DND-41 (cell line): ENCODE results near the gene JRKL.

Experiments
- ATAC-seq: fragments of 200-7000 bp; cut with Tn5 transposase; 3 replicates; pipeline ENCODE4 v1.9.1; 2021; ENCODE audit warnings: low read depth; ENCODE audit not compliant: insufficient read depth
- DNase-seq: peaks from one replicate; pipeline ENCODE4 v3.0.0-alpha.2; 2020
- H2AFZ ChIP-seq: 2 replicates; pipeline ENCODE4 v1.6.0; 2012; ENCODE audit warnings: low read depth, low read length
- H3K27ac ChIP-seq: 2 replicates; pipeline ENCODE4 v1.5.1; 2012; ENCODE audit warnings: low read length, inconsistent platforms
- H3K27me3 ChIP-seq: fragments of 200-600 bp; sonication (generic); 2 replicates; pipeline ENCODE4 v1.6.0; 2012; ENCODE audit warnings: low read length, mild to moderate bottlenecking, inconsistent platforms; ENCODE audit not compliant: insufficient read depth, poor library complexity
- H3K36me3 ChIP-seq: 2 replicates; pipeline ENCODE4 v1.5.1; 2012; ENCODE audit warnings: low read length, inconsistent platforms; ENCODE audit not compliant: insufficient read depth
- H3K4me1 ChIP-seq: 2 replicates; pipeline ENCODE4 v1.5.1; 2012; ENCODE audit warnings: mild to moderate bottlenecking, low read length; ENCODE audit not compliant: insufficient read depth
- H3K4me2 ChIP-seq: 2 replicates; pipeline ENCODE4 v1.6.0; 2012; ENCODE audit warnings: mild to moderate bottlenecking, moderate library complexity, low read length, inconsistent platforms; ENCODE audit not compliant: insufficient read depth
- H3K4me3 ChIP-seq, 2 experiments: fragments of 200-600 bp in 1 of 2; shearing (Covaris generic) in 1 of 2; 2 replicates each; pipeline ENCODE4 v1.5.1; 2012 to 2016; ENCODE audit warnings: inconsistent platforms in 2 of 2, low read length in 2 of 2, mild to moderate bottlenecking in 2 of 2, low read depth in 1 of 2, moderate library complexity in 1 of 2
- H3K79me2 ChIP-seq: 2 replicates; pipeline ENCODE4 v1.6.0; 2012; ENCODE audit warnings: low read length, inconsistent platforms; ENCODE audit not compliant: insufficient read depth
- H3K9ac ChIP-seq: 2 replicates; pipeline ENCODE4 v1.6.0; 2012; ENCODE audit warnings: low read depth, mild to moderate bottlenecking, inconsistent platforms, low read length, moderate library complexity
- H3K9me3 ChIP-seq: 2 replicates; pipeline ENCODE4 v1.5.1; 2012; ENCODE audit warnings: low read length, moderate library complexity, mild to moderate bottlenecking, inconsistent platforms; ENCODE audit not compliant: insufficient read depth, severe bottlenecking
- H4K20me1 ChIP-seq: 2 replicates; pipeline ENCODE4 v1.6.0; 2012; ENCODE audit warnings: low read length; ENCODE audit not compliant: insufficient read depth
- EZH2 ChIP-seq: IDR thresholded peaks from 3 replicates; pipeline ENCODE4 v1.6.1; 2012; ENCODE audit warnings: borderline replicate concordance, low read depth, mild to moderate bottlenecking, moderate library complexity, low read length, inconsistent platforms; ENCODE audit not compliant: severe bottlenecking
- TF ChIP-seq, protein P1 (sequence below): IDR thresholded peaks from 2 replicates; pipeline ENCODE4 v1.5.1; 2012; ENCODE audit warnings: borderline replicate concordance, low read length, moderate library complexity, mild to moderate bottlenecking; ENCODE audit not compliant: poor library complexity, severe bottlenecking; ENCODE audit errors: extremely low read depth

The JRKL gene

DNA sequence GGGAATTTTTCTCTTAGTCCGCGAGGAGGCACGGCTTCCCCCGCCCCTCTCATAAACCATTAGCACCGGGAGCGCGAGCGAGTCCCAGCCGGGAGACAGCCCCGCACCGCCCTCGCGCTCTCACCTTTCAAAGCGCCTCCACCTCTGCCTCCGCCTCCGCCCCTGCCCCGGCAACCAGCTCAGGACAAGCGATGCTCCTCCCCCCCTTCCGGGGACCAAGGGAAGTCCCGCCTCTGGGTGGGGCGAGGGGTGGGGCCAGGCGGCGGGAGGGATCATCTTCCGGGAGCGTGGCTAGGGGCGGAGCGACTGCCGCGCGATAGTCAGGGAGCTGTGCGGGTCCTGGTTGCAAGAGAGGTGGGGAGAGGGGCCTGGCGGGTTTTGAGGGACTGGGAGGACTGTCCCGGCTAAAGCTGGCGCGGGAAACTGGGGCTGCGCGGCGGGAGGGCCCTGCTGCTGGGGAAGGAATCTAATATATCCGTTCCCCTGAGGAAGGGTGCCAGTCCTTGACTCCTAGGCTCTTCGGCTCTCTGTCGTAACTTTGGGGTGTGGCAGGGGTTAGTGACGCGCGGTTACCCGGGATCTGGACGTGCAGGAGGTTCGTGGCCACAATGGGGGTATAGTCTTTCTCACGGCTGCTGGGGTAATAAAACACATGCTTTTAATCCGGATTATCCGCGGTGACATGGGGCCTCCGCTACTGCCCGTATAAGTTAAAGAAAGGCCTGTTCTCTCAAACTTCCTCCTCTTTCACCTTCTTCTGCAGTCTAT, at the start of gene JRKL, which contains the start of gene CCDC82:
TSS of gene JRKL (plus strand) at position 294 of the 768 bp plus-strand sequence. CDS start 637 bp downstream, outside the sequence.
TSS of gene CCDC82 (minus strand) at position 193 of the 768 bp plus-strand sequence. CDS start 5,165 bp downstream, outside the sequence.
- Histone ChIP-seq H3K36me3 (peaks cover 3% of the 10 kb centered on the region), H3K27ac (peak within 1 kb of the TSS; percentile 90), H3K9ac (peak within 1 kb of the TSS; percentile 91), H3K4me1 (peaks cover 57% of the 10 kb centered on the region), H3K9me3 (no peaks in the 10 kb centered on the region), H3K4me3 (peak within 1 kb of the TSS; percentile 68 to 96), H3K27me3 (no peaks in the 10 kb centered on the region), H2AFZ (peak within 1 kb of the TSS; percentile 90), H4K20me1 (no peaks in the 10 kb centered on the region), H3K79me2 (peaks cover 59% of the 10 kb centered on the region), H3K4me2 (peak within 1 kb of the TSS; percentile 88)
- DNase-seq (peak; percentile 98), ATAC-seq (peak; percentile 89)
- TF ChIP-seq EZH2, result no peak
- TF ChIP-seq, protein P1, sequence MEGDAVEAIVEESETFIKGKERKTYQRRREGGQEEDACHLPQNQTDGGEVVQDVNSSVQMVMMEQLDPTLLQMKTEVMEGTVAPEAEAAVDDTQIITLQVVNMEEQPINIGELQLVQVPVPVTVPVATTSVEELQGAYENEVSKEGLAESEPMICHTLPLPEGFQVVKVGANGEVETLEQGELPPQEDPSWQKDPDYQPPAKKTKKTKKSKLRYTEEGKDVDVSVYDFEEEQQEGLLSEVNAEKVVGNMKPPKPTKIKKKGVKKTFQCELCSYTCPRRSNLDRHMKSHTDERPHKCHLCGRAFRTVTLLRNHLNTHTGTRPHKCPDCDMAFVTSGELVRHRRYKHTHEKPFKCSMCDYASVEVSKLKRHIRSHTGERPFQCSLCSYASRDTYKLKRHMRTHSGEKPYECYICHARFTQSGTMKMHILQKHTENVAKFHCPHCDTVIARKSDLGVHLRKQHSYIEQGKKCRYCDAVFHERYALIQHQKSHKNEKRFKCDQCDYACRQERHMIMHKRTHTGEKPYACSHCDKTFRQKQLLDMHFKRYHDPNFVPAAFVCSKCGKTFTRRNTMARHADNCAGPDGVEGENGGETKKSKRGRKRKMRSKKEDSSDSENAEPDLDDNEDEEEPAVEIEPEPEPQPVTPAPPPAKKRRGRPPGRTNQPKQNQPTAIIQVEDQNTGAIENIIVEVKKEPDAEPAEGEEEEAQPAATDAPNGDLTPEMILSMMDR, result no peak

DNA sequence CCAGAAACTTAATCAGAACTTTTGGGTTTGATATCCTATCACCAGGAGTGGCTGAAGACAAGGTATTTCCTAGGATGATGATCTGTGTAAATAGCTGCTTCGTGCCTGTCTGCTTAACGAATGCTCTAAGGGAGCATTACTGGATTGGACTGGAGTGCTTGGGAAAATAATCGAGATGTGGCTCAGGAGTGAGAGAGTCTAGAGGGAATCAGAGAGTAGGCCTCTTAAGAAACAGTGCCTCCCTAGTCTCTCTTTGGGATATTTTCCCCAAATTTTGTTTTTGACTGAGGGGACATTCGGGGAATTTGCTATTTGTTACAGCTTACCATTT, 49.3 kb upstream of the JRKL start:
- Histone ChIP-seq H3K79me2 (peaks cover 40% of the 10 kb centered on the region), H3K27ac (peak overlapping the region; percentile 74), H3K9ac (peak overlapping the region; percentile 53), H3K4me3 (peak overlapping the region in 1 of 2 experiments; percentile 43; a peak in 2 of 4 replicates), H4K20me1 (no peaks in the 10 kb centered on the region), H3K4me1 (peaks cover 62% of the 10 kb centered on the region), H3K4me2 (peak overlapping the region; percentile 80), H3K27me3 (no peaks in the 10 kb centered on the region), H3K36me3 (no peaks in the 10 kb centered on the region), H3K9me3 (no peaks in the 10 kb centered on the region), H2AFZ (no peak overlapping the region)
- TF ChIP-seq, protein P1, result no peak
- no peak for TF ChIP-seq EZH2
- ATAC-seq, result no peak
- no peak for DNase-seq

- ATAC-seq (no peak), DNase-seq (peak; percentile 35)
- Histone ChIP-seq H3K36me3 (no peaks in the 10 kb centered on the region), H3K4me2 (peak overlapping the region; percentile 80), H3K79me2 (peaks cover 40% of the 10 kb centered on the region), H4K20me1 (no peaks in the 10 kb centered on the region), H3K27ac (peak overlapping the region; percentile 84), H3K9ac (peak overlapping the region; percentile 68), H3K4me1 (peaks cover 62% of the 10 kb centered on the region), H3K4me3 (peak overlapping the region; percentile 63 to 69), H3K27me3 (no peaks in the 10 kb centered on the region), H2AFZ (peak overlapping the region; percentile 94), H3K9me3 (no peaks in the 10 kb centered on the region)
- TF ChIP-seq, protein P1, result peak; percentile 50
- no peak for TF ChIP-seq EZH2
Measured at GRCh38 chr11:96341211-96342013, 48.4 kb upstream of the JRKL start.
